Smooth muscle cell (in vitro differentiated cells): ENCODE measurements around the gene IPO5. TPM values are rescaled to one million over a fixed set of nuclear protein-coding genes. Genes with fewer than 3 reads are reported as not detected.

Source experiments
- DNase-seq: peaks from one replicate; lab custom pipeline; 2025; ENCODE audit not compliant: unreplicated experiment; lab: John Stamatoyannopoulos, UW
- H2AFZ ChIP-seq: fragments of 200-600 bp; sonication (generic); 2 replicates; pipeline ENCODE4 v1.6.0; 2016; ENCODE audit warnings: antibody characterized with exemption, low read depth, mild to moderate bottlenecking
- H3F3A ChIP-seq: fragments of 200-600 bp; sonication (generic); 2 replicates; pipeline ENCODE4 v1.6.0; 2017; ENCODE audit warnings: antibody characterized with exemption, low read depth
- H3K27ac ChIP-seq: fragments of 200-600 bp; sonication (generic); 2 replicates; pipeline ENCODE4 v1.5.1; 2016; ENCODE audit warnings: low read depth, mild to moderate bottlenecking
- H3K27me3 ChIP-seq: fragments of 200-600 bp; sonication (generic); 2 replicates; pipeline ENCODE4 v1.6.1; 2016; ENCODE audit warnings: low read depth, mild to moderate bottlenecking
- H3K36me3 ChIP-seq: fragments of 200-600 bp; sonication (generic); 2 replicates; pipeline ENCODE4 v1.5.1; 2016; ENCODE audit warnings: low read depth
- H3K4me1 ChIP-seq: fragments of 200-600 bp; sonication (generic); 2 replicates; pipeline ENCODE4 v1.5.1; 2016; ENCODE audit warnings: low read depth
- H3K4me2 ChIP-seq: fragments of 200-600 bp; sonication (generic); 2 replicates; pipeline ENCODE4 v1.6.0; 2016; ENCODE audit warnings: mild to moderate bottlenecking
- H3K4me3 ChIP-seq: fragments of 200-600 bp; sonication (generic); 2 replicates; pipeline ENCODE4 v1.5.1; 2016; ENCODE audit warnings: mild to moderate bottlenecking
- H3K79me2 ChIP-seq: fragments of 200-600 bp; sonication (generic); 2 replicates; pipeline ENCODE4 v1.6.0; 2016; ENCODE audit warnings: low read depth, mild to moderate bottlenecking
- H3K9ac ChIP-seq: fragments of 200-600 bp; sonication (generic); 2 replicates; pipeline ENCODE4 v1.6.0; 2016; ENCODE audit warnings: low read depth
- H3K9me3 ChIP-seq: fragments of 200-600 bp; sonication (generic); replicated peaks from 2 replicates; pipeline ENCODE4 v1.5.1; 2016; ENCODE audit warnings: low read depth
- H4K20me1 ChIP-seq: fragments of 200-600 bp; sonication (generic); 2 replicates; pipeline ENCODE4 v1.6.0; 2016; ENCODE audit warnings: low read depth
- CTCF ChIP-seq: fragments of 200-600 bp; sonication (generic); IDR thresholded peaks from 2 replicates; pipeline ENCODE4 v1.5.1; 2017; ENCODE audit warnings: borderline replicate concordance, mild to moderate bottlenecking, antibody characterized with exemption; ENCODE audit not compliant: insufficient read depth, poor library complexity, severe bottlenecking
- WGBS: methylation state at CpG from one replicate; pipeline ENCODE4 v1.1.7; 2016; ENCODE audit warnings: low lambda C conversion rate; 5-methylcytosine and 5-hydroxymethylcytosine counted together
- polyA plus RNA-seq: library from polyadenylated mRNA; unstranded; fragments of >200 nt; fragmentation: Nextera tagmentation; extraction: Ambion mirVana; gene quantifications from 2 replicates; pipeline ENCODE4 v1.2.1, GENCODE V29; 2016
- total RNA-seq: library from RNA; depleted of rRNA; stranded (reverse); fragments of >200 nt; gene quantifications from 2 replicates; pipeline ENCODE4 v1.2.3, GENCODE V29; 2014

The IPO5 gene
- total and polyA plus RNA-seq, 2 experiments from 2014 or later = 42.9 to 78.6 TPM

- Histone ChIP-seq H4K20me1 (no peaks in the 10 kb centered on the region), H3K79me2 (no peaks in the 10 kb centered on the region), H3K27me3 (no peaks in the 10 kb centered on the region), H3K27ac (no peak overlapping the region), H3K9me3 (no peaks in the 10 kb centered on the region), H3K4me1 (no peaks in the 10 kb centered on the region), H3K9ac (no peak overlapping the region), H3K36me3 (no peaks in the 10 kb centered on the region), H2AFZ (no peak overlapping the region), H3F3A (no peaks in the 10 kb centered on the region), H3K4me3 (no peak overlapping the region), H3K4me2 (no peak overlapping the region)
- no peak for DNase-seq
- TF ChIP-seq CTCF = no peak
- 89% methylated on average over 6 of the region's 6 CpGs for whole genome bisulfite sequencing
Measured at GRCh38 chr13:97938706-97939475, 14.6 kb upstream of the IPO5 start.

- H3F3A ChIP-seq = no peaks in the 10 kb centered on the region
- 67% methylated on average over 5 of the region's 5 CpGs for WGBS
- H3K79me2 ChIP-seq = no peaks in the 10 kb centered on the region
- H3K4me3 ChIP-seq = no peak overlapping the region
- no peaks in the 10 kb centered on the region for H3K27me3 ChIP-seq
- no peaks in the 10 kb centered on the region for H3K9me3 ChIP-seq
- no peaks in the 10 kb centered on the region for H3K4me1 ChIP-seq
- peak overlapping the region; percentile 49 for H3K4me2 ChIP-seq
- no peak for DNase-seq
- H2AFZ ChIP-seq = peak overlapping the region; percentile 63
- H4K20me1 ChIP-seq = no peaks in the 10 kb centered on the region
- TF ChIP-seq CTCF = no peak
- H3K27ac ChIP-seq = peak overlapping the region; percentile 62
- no peak overlapping the region for H3K9ac ChIP-seq
- no peaks in the 10 kb centered on the region for H3K36me3 ChIP-seq
Measured at GRCh38 chr13:97944396-97945029, 9.0 kb upstream of the IPO5 start.

- no peaks in the 10 kb centered on the region for H3K9me3 ChIP-seq
Measured at GRCh38 chr13:97945342-97945741, 8.1 kb upstream of the IPO5 start.

More at GRCh38 chr13:97945342-97945741, 8.1 kb upstream of the IPO5 start:
- H3K36me3 ChIP-seq = no peaks in the 10 kb centered on the region
- H4K20me1 ChIP-seq = no peaks in the 10 kb centered on the region
- peak overlapping the region; percentile 62 for H3K27ac ChIP-seq
- H3F3A ChIP-seq = no peaks in the 10 kb centered on the region
- no peak overlapping the region for H3K4me3 ChIP-seq
- H3K9ac ChIP-seq = no peak overlapping the region
- no peaks in the 10 kb centered on the region for H3K79me2 ChIP-seq
- no peak for TF ChIP-seq CTCF
- no peak overlapping the region for H2AFZ ChIP-seq
- no peak overlapping the region for H3K4me2 ChIP-seq
- H3K4me1 ChIP-seq = no peaks in the 10 kb centered on the region
- DNase-seq = no peak
- H3K27me3 ChIP-seq = no peaks in the 10 kb centered on the region
